H1 (cell line): ENCODE measurements around the gene LRRC40. TPM values are rescaled to one million over a fixed set of nuclear protein-coding genes. Genes with fewer than 3 reads are reported as not detected.

Experiments
- CTCF ChIA-PET: fragments of 300-600 bp; sonication (Branson Sonifier 250); formaldehyde crosslinking; loops from one replicate; lab custom pipeline; 2021; ENCODE audit not compliant: partially characterized antibody; lab: Charles Lee
- POLR2A ChIA-PET: fragments of 300-600 bp; sonication (Branson Sonifier 250); formaldehyde crosslinking; loops from one replicate; lab custom pipeline; 2021; ENCODE audit warnings: inconsistent platforms; ENCODE audit not compliant: partially characterized antibody; lab: Charles Lee
- DNase-seq, 2 experiments: peaks; one replicate each; pipeline versions ENCODE4 v3.0.0 to v3.0.0-alpha.2; 2010 to 2022; ENCODE audit warnings: low spot score in 2 of 2, low read depth in 1 of 2, mixed read lengths in 1 of 2
- FAIRE-seq: peaks from 2 replicates; lab custom pipeline; 2011; peaks lifted over from hg19 to GRCh38; lab: Jason Lieb, UNC
- H2AFZ ChIP-seq: 2 replicates; pipeline ENCODE4 v1.8.1; 2012; ENCODE audit warnings: low read length, inconsistent platforms
- H2AK5ac ChIP-seq: 2 replicates; pipeline ENCODE4 v1.6.1; 2013; ENCODE audit warnings: low read depth, low read length
- H2BK120ac ChIP-seq: replicated peaks from 2 replicates; pipeline ENCODE3; 2013; ENCODE audit warnings: low read depth, low read length, inconsistent platforms
- H2BK12ac ChIP-seq: 2 replicates; pipeline ENCODE4 v1.6.1; 2013; ENCODE audit warnings: low read depth, low read length
- H2BK15ac ChIP-seq: 2 replicates; pipeline ENCODE4 v1.6.1; 2013; ENCODE audit warnings: low read length
- H2BK20ac ChIP-seq: 2 replicates; pipeline ENCODE4 v1.6.1; 2013; ENCODE audit warnings: low read length
- H2BK5ac ChIP-seq: 2 replicates; pipeline ENCODE4 v1.6.1; 2013; ENCODE audit warnings: low read depth, low read length
- H3K14ac ChIP-seq: 2 replicates; pipeline ENCODE4 v1.6.1; 2013; ENCODE audit warnings: inconsistent platforms; ENCODE audit not compliant: insufficient read length
- H3K18ac ChIP-seq: 2 replicates; pipeline ENCODE4 v1.6.1; 2013; ENCODE audit warnings: low read length; ENCODE audit errors: extremely low read depth
- H3K23ac ChIP-seq: 2 replicates; pipeline ENCODE4 v1.6.1; 2013; ENCODE audit warnings: inconsistent platforms; ENCODE audit not compliant: insufficient read length
- H3K23me2 ChIP-seq: 2 replicates; pipeline ENCODE4 v1.6.1; 2013; ENCODE audit warnings: low read depth, low read length
- H3K27ac ChIP-seq: 2 replicates; pipeline ENCODE4 v1.6.1; 2011; ENCODE audit warnings: low read depth, low read length, inconsistent platforms
- H3K27me3 ChIP-seq, 4 experiments: replicated peaks in 1 of 4; 1 replicate in 1 of 4; 2 replicates in 3 of 4; pipeline versions ENCODE4 v1.6.1 to v1.8.1; 2011 to 2013; ENCODE audit warnings: low read length in 3 of 4, mild to moderate bottlenecking in 3 of 4, inconsistent platforms in 2 of 4, mixed read lengths in 2 of 4, moderate library complexity in 1 of 4; ENCODE audit not compliant: control insufficient read depth in 3 of 4, insufficient read depth in 3 of 4; ENCODE audit errors: extremely low read depth in 1 of 4
- H3K36me3 ChIP-seq, 4 experiments: 2 replicates each; pipeline versions ENCODE4 v1.6.1 to v1.8.1; 2011 to 2013; ENCODE audit warnings: mild to moderate bottlenecking in 4 of 4, low read length in 3 of 4, moderate library complexity in 2 of 4, control low read depth in 1 of 4, inconsistent platforms in 1 of 4; ENCODE audit not compliant: insufficient read depth in 4 of 4, control insufficient read depth in 2 of 4
- H3K4ac ChIP-seq: replicated peaks from 2 replicates; pipeline ENCODE3; 2013; ENCODE audit warnings: low read length, low read depth, mixed read lengths, inconsistent platforms; ENCODE audit not compliant: insufficient read length
- H3K4me1 ChIP-seq, 4 experiments: replicated peaks in 1 of 4; 1 replicate in 1 of 4; 2 replicates in 3 of 4; pipeline versions ENCODE4 v1.6.1 to v1.8.1; 2011 to 2013; ENCODE audit warnings: low read length in 3 of 4, inconsistent platforms in 2 of 4, mixed read lengths in 1 of 4; ENCODE audit not compliant: insufficient read depth in 4 of 4, control insufficient read depth in 3 of 4
- H3K4me2 ChIP-seq, 2 experiments: 2 replicates each; pipeline versions ENCODE4 v1.6.1 to v1.8.1; 2011 to 2013; ENCODE audit warnings: low read depth in 2 of 2, low read length in 2 of 2, control low read depth in 1 of 2, inconsistent platforms in 1 of 2, mild to moderate bottlenecking in 1 of 2; ENCODE audit not compliant: insufficient read depth in 1 of 2
- H3K4me3 ChIP-seq, 4 experiments: fragments of 200-600, 300-600 bp in 1 of 4; sonication (generic), shearing (Covaris generic), sonication (Bioruptor Twin) in 1 of 4; 2 replicates each; pipeline versions ENCODE4 v1.5.1 to v1.8.1; 2011 to 2016; ENCODE audit warnings: low read length in 4 of 4, low read depth in 3 of 4, control low read depth in 2 of 4, inconsistent platforms in 2 of 4, mild to moderate bottlenecking in 2 of 4, mixed read lengths in 1 of 4, moderate library complexity in 1 of 4; ENCODE audit not compliant: insufficient read depth in 2 of 4; ENCODE audit errors: extremely low read depth in 1 of 4
- H3K56ac ChIP-seq: replicated peaks from 2 replicates; pipeline ENCODE3; 2013; ENCODE audit warnings: low read depth, mild to moderate bottlenecking, mixed read lengths, low read length, inconsistent platforms; ENCODE audit not compliant: insufficient read length
- H3K79me1 ChIP-seq: 2 replicates; pipeline ENCODE4 v1.6.1; 2013; ENCODE audit warnings: low read depth, low read length, control low read depth
- H3K79me2 ChIP-seq, 2 experiments: 2 replicates each; pipeline versions ENCODE4 v1.6.1 to v1.8.1; 2012 to 2013; ENCODE audit warnings: low read length in 2 of 2, mild to moderate bottlenecking in 2 of 2, inconsistent platforms in 1 of 2; ENCODE audit not compliant: insufficient read depth in 2 of 2, control insufficient read depth in 1 of 2
- H3K9ac ChIP-seq, 4 experiments: replicated peaks in 1 of 4; 1 replicate in 1 of 4; 2 replicates in 3 of 4; pipeline versions ENCODE4 v1.6.1 to v1.8.1; 2011 to 2013; ENCODE audit warnings: low read depth in 3 of 4, low read length in 3 of 4, control low read depth in 2 of 4, mild to moderate bottlenecking in 2 of 4, moderate library complexity in 2 of 4, inconsistent platforms in 1 of 4; ENCODE audit errors: extremely low read depth in 1 of 4
- H3K9me3 ChIP-seq, 2 experiments: 2 replicates each; pipeline versions ENCODE4 v1.6.1 to v1.8.1; 2012 to 2013; ENCODE audit warnings: mild to moderate bottlenecking in 2 of 2, moderate library complexity in 2 of 2, control low read depth in 1 of 2, inconsistent platforms in 1 of 2, low read depth in 1 of 2, low read length in 1 of 2, mixed read lengths in 1 of 2; ENCODE audit not compliant: insufficient read depth in 2 of 2
- H4K20me1 ChIP-seq, 2 experiments: replicated peaks in 1 of 2; 2 replicates each; pipeline versions ENCODE3 to v1.8.1; 2011 to 2013; ENCODE audit warnings: inconsistent platforms in 2 of 2, low read length in 2 of 2, mild to moderate bottlenecking in 1 of 2; ENCODE audit not compliant: insufficient read depth in 2 of 2, control insufficient read depth in 1 of 2
- H4K5ac ChIP-seq: 2 replicates; pipeline ENCODE4 v1.6.1; 2013; ENCODE audit warnings: low read length, low read depth, mixed read lengths, inconsistent platforms; ENCODE audit not compliant: insufficient read length
- H4K8ac ChIP-seq: 2 replicates; pipeline ENCODE4 v1.8.0; 2013; ENCODE audit warnings: mild to moderate bottlenecking, moderate library complexity, low read length, inconsistent platforms; ENCODE audit not compliant: insufficient read depth; ENCODE audit errors: extremely low read depth
- H4K91ac ChIP-seq: replicated peaks from 2 replicates; pipeline ENCODE3; 2013; ENCODE audit warnings: low read length, mixed read lengths, inconsistent platforms; ENCODE audit not compliant: insufficient read length
- CREB1 ChIP-seq: IDR thresholded peaks from 2 replicates; pipeline ENCODE4 v1.6.1; 2012; ENCODE audit warnings: inconsistent platforms
- SIRT6 ChIP-seq: IDR thresholded peaks from one replicate; pipeline ENCODE4 v1.7.1; 2012; ENCODE audit warnings: low read length, inconsistent platforms
- WGBS, 2 experiments: shearing (Covaris generic) in 1 of 2; methylation state at CpG; one replicate each; pipeline versions ENCODE4 v1.1.6 to v1.1.7; 2013 to 2015; ENCODE audit warnings: low lambda C conversion rate in 2 of 2, mixed read lengths in 2 of 2, inconsistent platforms in 1 of 2, low coverage in 1 of 2, missing lambda C conversion rate in 1 of 2; ENCODE audit not compliant: insufficient replicate concordance in 2 of 2, insufficient coverage in 1 of 2, insufficient read length in 1 of 2; ENCODE audit errors: extremely low coverage in 1 of 2, missing lambda C conversion rate in 1 of 2; 5-methylcytosine and 5-hydroxymethylcytosine counted together
- polyA plus RNA-seq, 7 experiments: library from polyadenylated mRNA; depleted of rRNA in 3 of 7; stranded (reverse) in 5 of 7; unstranded in 2 of 7; fragments of >200 nt in 5 of 7; fragments of 200-250 nt in 2 of 7; gene quantifications; 1 replicate in 5 of 7; 2 replicates in 1 of 7; 4 replicates in 1 of 7; pipeline versions ENCODE4 v1.2.1 to v1.2.3, GENCODE V29; 2011 to 2013; ENCODE audit warnings: missing spikeins in 2 of 7, mixed read lengths in 2 of 7
- total RNA-seq: library from RNA; stranded (reverse); fragmentation: NEBNext Ultra II Directional; extraction: Animal tissue kit (Norgen Biotek cat#: 25700); gene quantifications from 2 replicates; pipeline ENCODE4 v1.2.1, GENCODE V29; 2021

The LRRC40 gene
- total and polyA plus RNA-seq, 2 of the 8 experiments (the other 6 are each of a cell fraction or from before 2014, with no cell fraction given), result 13.4 to 30.8 TPM

- H4K20me1 ChIP-seq, result no peaks in the 10 kb centered on the region
- H3K4ac ChIP-seq, result no peak overlapping the region
- CTCF ChIA-PET, result no interaction called here
- H4K8ac ChIP-seq, result no peak overlapping the region
- 90% methylated on average over 1 of the region's 1 CpG; no CpG with 5 or more reads in 1 of the 2 experiments for WGBS, 2 experiments
- no peak overlapping the region for H3K18ac ChIP-seq
- H3K14ac ChIP-seq, result no peak overlapping the region
- no peaks in the 10 kb centered on the region for H3K27me3 ChIP-seq
- DNase-seq (no peak), FAIRE-seq (no peak)
- H3K4me2 ChIP-seq, result peak overlapping the region; percentile 72 to 81; a peak in 3 of 4 replicates
- H3K27ac ChIP-seq, result no peak overlapping the region
- H3K4me1 ChIP-seq, result peaks cover 0 to 3% (median 0%) of the 10 kb centered on the region in 4 experiments; a peak in 1 of 7 replicates
- no peak overlapping the region for H2BK20ac ChIP-seq
- H3K9me3 ChIP-seq, result no peaks in the 10 kb centered on the region
- POLR2A ChIA-PET, result interaction anchor here (1.6 to 8.5 kb wide), 2 partner anchors 16 to 21 kb away, joined by 4 to 67 read pairs; partner anchors contain the start of gene SRSF11
- H3K9ac ChIP-seq, result no peak overlapping the region
- H2BK120ac ChIP-seq, result no peak overlapping the region
- no peak overlapping the region for H2BK12ac ChIP-seq
- peaks cover 0 to 8% (median 1%) of the 10 kb centered on the region in 4 experiments; a peak in 3 of 8 replicates for H3K36me3 ChIP-seq
- H2AFZ ChIP-seq, result no peak overlapping the region
- H2BK5ac ChIP-seq, result no peak overlapping the region
- no peak overlapping the region for H2BK15ac ChIP-seq
- H2AK5ac ChIP-seq, result no peak overlapping the region
- no peak overlapping the region for H4K5ac ChIP-seq
- peaks cover 13 to 93% of the 10 kb centered on the region in 2 experiments for H3K79me2 ChIP-seq
- H3K4me3 ChIP-seq, result peak overlapping the region in 2 of 4 experiments; percentile 84 to 97; a peak in 3 of 8 replicates
- 0 out of 2 replicates have a peak, but pooled peaks cover 1% of the 10 kb centered on the region for H3K23me2 ChIP-seq
- H3K56ac ChIP-seq, result no peak overlapping the region
- no peak overlapping the region for H4K91ac ChIP-seq
- H3K23ac ChIP-seq, result no peak overlapping the region
- peaks cover 2% of the 10 kb centered on the region; the same call in 1 of the 2 replicates for H3K79me1 ChIP-seq
- no peak for TF ChIP-seq SIRT6
- TF ChIP-seq CREB1, result no peak
Measured at GRCh38 chr1:70204139-70204538, 1.2 kb downstream of the LRRC40 start.
